Activated B cell treated with CpG ODN at 0.5 μM for 24 hours (primary cell): ENCODE data around the gene PGM2. TPM values are rescaled to one million over a fixed set of nuclear protein-coding genes. Genes with fewer than 3 reads are reported as not detected.
"Not testable (repeated sequence)": the region's sequence is repeated elsewhere in the genome, so short reads cannot be mapped to it uniquely, and the experiment has no call there.

Source experiments
- ATAC-seq: fragments of 200-7000 bp; cut with Tn5 transposase; one replicate; pipeline ENCODE4 v1.10.0; 2021; ENCODE audit warnings: low read depth, mild to moderate bottlenecking, moderate library complexity
- CTCF ChIA-PET: fragments of 350-600 bp; sonication (Branson Sonifier 250); formaldehyde crosslinking; loops from one replicate; lab custom pipeline; 2021; ENCODE audit warnings: antibody characterized with exemption; lab: Charles Lee
- POLR2A ChIA-PET: fragments of 350-600 bp; sonication (Branson Sonifier 250); formaldehyde crosslinking; loops from one replicate; lab custom pipeline; 2021; ENCODE audit warnings: antibody characterized with exemption; lab: Charles Lee
- DNase-seq: peaks from one replicate; pipeline ENCODE4 v3.0.0; 2022
- H3K27ac Mint-ChIP-seq: one replicate; pipeline ENCODE4 v1.8.0; 2020; ENCODE audit warnings: mixed read lengths
- H3K27me3 Mint-ChIP-seq: one replicate; pipeline ENCODE4 v1.8.0; 2021; ENCODE audit warnings: mixed read lengths
- H3K36me3 Mint-ChIP-seq: one replicate; pipeline ENCODE4 v1.8.0; 2021; ENCODE audit warnings: low read depth, mixed read lengths
- H3K4me1 Mint-ChIP-seq: one replicate; pipeline ENCODE4 v1.8.0; 2021; ENCODE audit warnings: mixed read lengths
- H3K4me3 Mint-ChIP-seq: one replicate; pipeline ENCODE4 v1.8.0; 2020; ENCODE audit warnings: mild to moderate bottlenecking, mixed read lengths
- H3K9me3 Mint-ChIP-seq: one replicate; pipeline ENCODE4 v1.8.0; 2020; ENCODE audit warnings: mixed read lengths
- intact Hi-C: fragments of 100-400 bp; cut with micrococcal nuclease; formaldehyde crosslinking; loops from one replicate; pipeline ENCODE4 v1.15.1; 2024
- total RNA-seq: library from RNA; stranded (reverse); gene quantifications from 2 replicates; pipeline ENCODE4 v1.2.3, GENCODE V29; 2022
- TF ChIP-seq, protein P1 (sequence below): fragments of 200-600 bp; IDR thresholded peaks from one replicate; pipeline ENCODE4 v1.8.0; 2022; ENCODE audit warnings: antibody characterized with exemption, mild to moderate bottlenecking

Gene PGM2
- total RNA-seq = 26.4 and 29.6 TPM in 2 replicates

GRCh38 chr4:37826295-37827029 lies at the start of gene PGM2:
Gene PGM2 (plus strand): TSS chr4:37826686. CDS start chr4:37826733, 47 bp downstream.
- TF ChIP-seq, protein P1, sequence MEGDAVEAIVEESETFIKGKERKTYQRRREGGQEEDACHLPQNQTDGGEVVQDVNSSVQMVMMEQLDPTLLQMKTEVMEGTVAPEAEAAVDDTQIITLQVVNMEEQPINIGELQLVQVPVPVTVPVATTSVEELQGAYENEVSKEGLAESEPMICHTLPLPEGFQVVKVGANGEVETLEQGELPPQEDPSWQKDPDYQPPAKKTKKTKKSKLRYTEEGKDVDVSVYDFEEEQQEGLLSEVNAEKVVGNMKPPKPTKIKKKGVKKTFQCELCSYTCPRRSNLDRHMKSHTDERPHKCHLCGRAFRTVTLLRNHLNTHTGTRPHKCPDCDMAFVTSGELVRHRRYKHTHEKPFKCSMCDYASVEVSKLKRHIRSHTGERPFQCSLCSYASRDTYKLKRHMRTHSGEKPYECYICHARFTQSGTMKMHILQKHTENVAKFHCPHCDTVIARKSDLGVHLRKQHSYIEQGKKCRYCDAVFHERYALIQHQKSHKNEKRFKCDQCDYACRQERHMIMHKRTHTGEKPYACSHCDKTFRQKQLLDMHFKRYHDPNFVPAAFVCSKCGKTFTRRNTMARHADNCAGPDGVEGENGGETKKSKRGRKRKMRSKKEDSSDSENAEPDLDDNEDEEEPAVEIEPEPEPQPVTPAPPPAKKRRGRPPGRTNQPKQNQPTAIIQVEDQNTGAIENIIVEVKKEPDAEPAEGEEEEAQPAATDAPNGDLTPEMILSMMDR = no peak
- peak; percentile 96 for ATAC-seq
- intact Hi-C loops = loop anchor here (1.0 to 10.0 kb wide), 7 partner anchors 11 to 1356 kb away; partner anchors contain the start of genes KLF3, RELL1, TBC1D1 and WDR19
- CTCF ChIA-PET = interaction anchor here (1.0 to 3.1 kb wide), 7 partner anchors 23 to 209 kb away, joined by 3 to 8 read pairs (median 3); no protein-coding TSS in a partner anchor
- DNase-seq = peak; percentile 91
- Mint-ChIP-seq H3K9me3 (no peaks in the 10 kb centered on the region), H3K36me3 (peaks cover 28% of the 10 kb centered on the region), H3K27ac (peak within 1 kb of the TSS; percentile 98), H3K4me1 (peaks cover 27% of the 10 kb centered on the region), H3K4me3 (peak within 1 kb of the TSS; percentile 100), H3K27me3 (no peaks in the 10 kb centered on the region)
- POLR2A ChIA-PET = interaction anchor here (0.6 to 2.3 kb wide), 11 partner anchors 24 to 1904 kb away, joined by 3 to 38 read pairs (median 4); partner anchors contain the start of genes RELL1 and TBC1D1

- intact Hi-C loops = loop anchor here (1.0 kb wide), 1 partner anchor 177 kb away; no protein-coding TSS in a partner anchor
- Mint-ChIP-seq H3K4me3 (no peak overlapping the region), H3K9me3 (peaks cover 5% of the 10 kb centered on the region), H3K36me3 (no peaks in the 10 kb centered on the region), H3K27ac (no peak overlapping the region), H3K27me3 (no peaks in the 10 kb centered on the region), H3K4me1 (peaks cover 7% of the 10 kb centered on the region)
- ChIA-PET CTCF (interaction anchor here (1.7 kb wide), 1 partner anchor 177 kb away, joined by 8 read pairs; no protein-coding TSS in a partner anchor), POLR2A (interaction anchor here (0.5 kb wide), 1 partner anchor 205 kb away, joined by 3 read pairs; no protein-coding TSS in a partner anchor)
- TF ChIP-seq, protein P1 = no peak
- no peak for DNase-seq
- ATAC-seq = no peak
Observed at GRCh38 chr4:37779896-37780295, 46.6 kb upstream of the PGM2 start.

- H3K36me3 Mint-ChIP-seq = no peaks in the 10 kb centered on the region
- H3K4me3 Mint-ChIP-seq = no peak overlapping the region
- peaks cover 5% of the 10 kb centered on the region for H3K9me3 Mint-ChIP-seq
- ChIA-PET CTCF (interaction anchor here (1.5 kb wide), 2 partner anchors 178 to 179 kb away, joined by 3 to 5 read pairs; no protein-coding TSS in a partner anchor), POLR2A (no interaction called here)
- TF ChIP-seq, protein P1 = no peak
- no peak for DNase-seq
- ATAC-seq = no peak
- H3K27me3 Mint-ChIP-seq = no peaks in the 10 kb centered on the region
- H3K27ac Mint-ChIP-seq = no peak overlapping the region
- intact Hi-C loops = loop anchor here (1.0 kb wide), 1 partner anchor 177 kb away; no protein-coding TSS in a partner anchor
- peaks cover 7% of the 10 kb centered on the region for H3K4me1 Mint-ChIP-seq
Observed at GRCh38 chr4:37780444-37781130, 45.9 kb upstream of the PGM2 start.

- ATAC-seq = no peak
- TF ChIP-seq, protein P1 = no peak
- intact Hi-C loops = no loop called here
- DNase-seq = no peak
- ChIA-PET CTCF (interaction anchor here (1.5 kb wide), 2 partner anchors 178 to 179 kb away, joined by 3 to 5 read pairs; no protein-coding TSS in a partner anchor), POLR2A (no interaction called here)
- Mint-ChIP-seq H3K27ac (no peak overlapping the region), H3K27me3 (no peaks in the 10 kb centered on the region), H3K36me3 (no peaks in the 10 kb centered on the region), H3K4me3 (no peak overlapping the region), H3K9me3 (peaks cover 5% of the 10 kb centered on the region), H3K4me1 (peaks cover 7% of the 10 kb centered on the region)
Observed at GRCh38 chr4:37781131-37781455, 45.4 kb upstream of the PGM2 start.

- ATAC-seq, H3K4me1 Mint-ChIP-seq, H3K27me3 Mint-ChIP-seq, DNase-seq, H3K4me3 Mint-ChIP-seq, H3K36me3 Mint-ChIP-seq, H3K27ac Mint-ChIP-seq, POLR2A ChIA-PET, intact Hi-C loops, CTCF ChIA-PET: not testable (repeated sequence)
- H3K9me3 Mint-ChIP-seq = peaks cover 10% of the 10 kb centered on the region
Observed at GRCh38 chr4:37786267-37786666, 40.2 kb upstream of the PGM2 start.

- H3K4me1 Mint-ChIP-seq, ATAC-seq, CTCF ChIA-PET, DNase-seq, H3K27me3 Mint-ChIP-seq, H3K36me3 Mint-ChIP-seq, H3K27ac Mint-ChIP-seq, H3K4me3 Mint-ChIP-seq, POLR2A ChIA-PET, intact Hi-C loops: not testable (repeated sequence)
- H3K9me3 Mint-ChIP-seq = peaks cover 10% of the 10 kb centered on the region
Observed at GRCh38 chr4:37787883-37788460, 38.5 kb upstream of the PGM2 start.
